HepG2 (cell line): ENCODE measurements around the gene PLK5. TPM values are rescaled to one million over a fixed set of nuclear protein-coding genes. Genes with fewer than 3 reads are reported as not detected.

Experiments
- ATAC-seq: fragments of 200-7000 bp; cut with Tn5 transposase; 3 replicates; pipeline ENCODE4 v1.9.1; 2020; ENCODE audit warnings: mild to moderate bottlenecking, moderate library complexity
- BruUV-seq: library from RNA; stranded (reverse); fragments of 400-500 nt; replicated peaks from 2 replicates; lab custom pipeline; 2021; lab: Mats Ljungman, UMichigan
- CTCF ChIA-PET: fragments of 300-600 bp; formaldehyde crosslinking; extraction: SDS; loops from one replicate; lab custom pipeline; 2021; ENCODE audit warnings: low total read pairs, inconsistent platforms, low intra/inter-chr PET ratio; lab: Yijun Ruan, JAX
- POLR2A ChIA-PET: fragments of 350-600 bp; sonication (Branson Sonifier 250); formaldehyde crosslinking; loops from one replicate; lab custom pipeline; 2020; ENCODE audit warnings: antibody characterized with exemption, inconsistent platforms; lab: Yijun Ruan, JAX
- DNase-seq: peaks from one replicate; pipeline ENCODE4 v3.0.0-alpha.2; 2015; ENCODE audit warnings: low spot score
- FAIRE-seq: peaks from 3 replicates; lab custom pipeline; 2011; peaks lifted over from hg19 to GRCh38; lab: Jason Lieb, UNC
- H2AFZ ChIP-seq: one replicate; pipeline ENCODE4 v1.6.1; 2011; ENCODE audit warnings: low read length, inconsistent platforms
- H3K27ac ChIP-seq: fragments of 300-600 bp; 3 replicates; pipeline ENCODE4 v1.8.0; 2011; ENCODE audit warnings: mixed run types, mild to moderate bottlenecking, mixed read lengths, low read length, inconsistent platforms; ENCODE audit not compliant: insufficient read depth; ENCODE audit errors: extremely low read length
- H3K27me3 ChIP-seq, 2 experiments: fragments of 200-600 bp in 1 of 2; 2 replicates in 1 of 2; 3 replicates in 1 of 2; pipeline versions ENCODE4 v1.6.0 to v1.8.0; 2011; ENCODE audit warnings: low read length in 2 of 2, mild to moderate bottlenecking in 2 of 2, moderate library complexity in 2 of 2, inconsistent platforms in 1 of 2; ENCODE audit not compliant: insufficient read depth in 2 of 2, control insufficient read depth in 1 of 2
- H3K36me3 ChIP-seq, 2 experiments: fragments of 200-600 bp in 1 of 2; replicated peaks in 1 of 2; 2 replicates in 1 of 2; 3 replicates in 1 of 2; pipeline versions ENCODE4 v1.5.1 to v1.8.0; 2011; ENCODE audit warnings: low read length in 2 of 2, inconsistent platforms in 1 of 2; ENCODE audit not compliant: insufficient read depth in 2 of 2, control insufficient read depth in 1 of 2
- H3K4me1 ChIP-seq: 2 replicates; pipeline ENCODE4 v1.5.1; 2012; ENCODE audit warnings: low read length, inconsistent platforms; ENCODE audit not compliant: insufficient read depth
- H3K4me2 ChIP-seq: 2 replicates; pipeline ENCODE4 v1.6.0; 2011; ENCODE audit warnings: low read depth, low read length, inconsistent platforms
- H3K4me3 ChIP-seq, 3 experiments: fragments of 200-600 bp in 1 of 3; sonication (generic), shearing (Covaris generic) in 1 of 3; replicated peaks in 1 of 3; 2 replicates each; pipeline ENCODE4 v1.5.1; 2011 to 2016; ENCODE audit warnings: low read length in 3 of 3, inconsistent platforms in 2 of 3, low read depth in 2 of 3, mild to moderate bottlenecking in 2 of 3, control low read depth in 1 of 3, mixed read lengths in 1 of 3; ENCODE audit not compliant: insufficient read depth in 1 of 3
- H3K79me2 ChIP-seq: one replicate; pipeline ENCODE4 v1.6.1; 2011; ENCODE audit warnings: low read length, inconsistent platforms; ENCODE audit not compliant: insufficient read depth
- H3K9ac ChIP-seq: 2 replicates; pipeline ENCODE4 v1.6.0; 2011; ENCODE audit warnings: mild to moderate bottlenecking, low read depth, low read length, inconsistent platforms; ENCODE audit not compliant: insufficient read depth
- H3K9me3 ChIP-seq: 2 replicates; pipeline ENCODE4 v1.5.1; 2012; ENCODE audit warnings: mild to moderate bottlenecking, low read length
- H4K20me1 ChIP-seq: 2 replicates; pipeline ENCODE4 v1.6.0; 2011; ENCODE audit warnings: inconsistent platforms, mild to moderate bottlenecking, low read length, moderate library complexity; ENCODE audit not compliant: insufficient read depth
- CSRNP1 ChIP-seq: sonication (generic); formaldehyde crosslinking; IDR thresholded peaks from 2 replicates; pipeline ENCODE4 v1.8.1; 2023; ENCODE audit warnings: mild to moderate bottlenecking, missing genetic modification reagents
- HMGXB3 ChIP-seq: sonication (generic); formaldehyde crosslinking; IDR thresholded peaks from 2 replicates; pipeline ENCODE4 v1.4.0; 2020; ENCODE audit warnings: missing genetic modification reagents, borderline replicate concordance
- PPARG ChIP-seq: conservative IDR thresholded peaks from 2 replicates; pipeline ENCODE4 v1.6.1; 2016; ENCODE audit warnings: missing biosample characterization, missing genetic modification reagents
- TBX2 ChIP-seq: sonication (generic); formaldehyde crosslinking; IDR thresholded peaks from 2 replicates; pipeline ENCODE4 v1.5.0; 2020; ENCODE audit warnings: missing genetic modification reagents, mild to moderate bottlenecking, borderline replicate concordance
- TFDP1 ChIP-seq: IDR thresholded peaks from 2 replicates; pipeline ENCODE4 v1.6.1; 2016; ENCODE audit warnings: missing compliant biosample characterization, missing genetic modification reagents, borderline replicate concordance
- ZBTB33 ChIP-seq: sonication (generic); formaldehyde crosslinking; IDR thresholded peaks from 2 replicates; pipeline ENCODE4 v1.4.0; 2020; ENCODE audit warnings: missing genetic modification reagents
- ZNF207 ChIP-seq: fragments of 450-650 bp; IDR thresholded peaks from 2 replicates; pipeline ENCODE4 v1.6.1; 2016; ENCODE audit warnings: antibody characterized with exemption, borderline replicate concordance
- ZNF331 ChIP-seq: sonication (generic); formaldehyde crosslinking; IDR thresholded peaks from 2 replicates; pipeline ENCODE4 v1.4.0; 2020; ENCODE audit warnings: missing genetic modification reagents
- ZNF691 ChIP-seq: sonication (generic); formaldehyde crosslinking; IDR thresholded peaks from 2 replicates; pipeline ENCODE4 v1.4.0; 2020; ENCODE audit warnings: missing genetic modification reagents, low read depth, mild to moderate bottlenecking, borderline replicate concordance
- WGBS: methylation state at CpG from one replicate; pipeline ENCODE4 v1.1.6; 2017; ENCODE audit warnings: low lambda C conversion rate; 5-methylcytosine and 5-hydroxymethylcytosine counted together
- in situ Hi-C: cut with HindIII; loops from 2 replicates; pipeline ENCODE4 v1.10.0; 2017; ENCODE audit warnings: low pct_unique_long_range_greater_than_20kb; ENCODE audit not compliant: extremely low pct_ligation_motif_present
- intact Hi-C: fragments of 100-400 bp; cut with micrococcal nuclease; formaldehyde crosslinking; loops from one replicate; pipeline ENCODE4 v1.10.0; 2022; ENCODE audit not compliant: unreplicated experiment
- polyA plus RNA-seq, 8 experiments: library from polyadenylated mRNA; depleted of rRNA in 3 of 8; stranded (reverse) in 7 of 8; unstranded in 1 of 8; fragments of >200 nt; fragmentation: Illumina TruSeq in 4 of 8; extraction: Trizol in 4 of 8; gene quantifications; 2 replicates each; pipeline versions ENCODE4 v1.2.1 to v1.2.3, GENCODE V29; 2011 to 2016; ENCODE audit warnings: low read depth in 4 of 8, missing spikeins in 1 of 8, mixed read lengths in 1 of 8; ENCODE audit not compliant: insufficient read depth in 1 of 8
- total RNA-seq, 5 experiments: library from RNA; depleted of rRNA; stranded (reverse); fragments of >200 nt; fragmentation: Illumina TruSeq; extraction: Trizol; gene quantifications; 2 replicates each; pipeline ENCODE4 v1.2.3, GENCODE V29; 2016; ENCODE audit warnings: low read depth in 1 of 5

The PLK5 gene
- total and polyA plus RNA-seq, 2 of the 13 experiments (the other 11 are each of a cell fraction or from before 2014, with no cell fraction given), result not detected

- TF ChIP-seq CSRNP1 (0 out of 2 replicates have a peak, but pooled peaks have one; percentile 24), ZBTB33 (peak; percentile 59)
Observed at GRCh38 chr19:1477056-1477455, 46.8 kb upstream of the PLK5 start (continued).

GRCh38 chr19:1478934-1479707, 44.8 kb upstream of the PLK5 start, which contains the start of gene C19orf25:
Gene C19orf25 (minus strand): TSS chr19:1479215. CDS start chr19:1478903, 312 bp downstream.
- BruUV-seq, result no TSS peak
- TF ChIP-seq HMGXB3 (CRISPR knock-in tag) (0 out of 2 replicates have a peak, but pooled peaks have one; percentile 53), ZNF207 (no peak), TFDP1 (CRISPR knock-in tag) (peak; percentile 96), ZNF331 (CRISPR knock-in tag) (peak; percentile 22; the same call in 1 of the 2 replicates), ZNF691 (CRISPR knock-in tag) (peak; percentile 25; the same call in 1 of the 2 replicates), PPARG (CRISPR knock-in tag) (no peak; the same call in 1 of the 2 replicates), TBX2 (CRISPR knock-in tag) (peak; percentile 67; the same call in 1 of the 2 replicates)

More at GRCh38 chr19:1478934-1479707, 44.8 kb upstream of the PLK5 start, which contains the start of gene C19orf25:
- peak within 1 kb of the TSS; percentile 84 for H3K27ac ChIP-seq
- ChIA-PET CTCF (no interaction called here), POLR2A (no interaction called here)
- H3K36me3 ChIP-seq, result peaks cover 2 to 8% of the 10 kb centered on the region in 2 experiments; a peak in 3 of 5 replicates
- H3K4me2 ChIP-seq, result peak within 1 kb of the TSS; percentile 67
- peak; percentile 83 for FAIRE-seq
- 0 out of 2 replicates have a peak, but pooled peaks cover 3% of the 10 kb centered on the region for H4K20me1 ChIP-seq
- ATAC-seq, result peak; percentile 83
- DNase-seq, result peak; percentile 85
- H2AFZ ChIP-seq, result no peak within 1 kb of the TSS
- intact Hi-C loops, result no loop called here
- peak within 1 kb of the TSS; percentile 74 for H3K9ac ChIP-seq
- in situ Hi-C loops, result no loop called here
- under 1% methylated on average over 21 of the region's 71 CpGs for WGBS
- peaks cover 16% of the 10 kb centered on the region for H3K79me2 ChIP-seq
- H3K9me3 ChIP-seq, result no peaks in the 10 kb centered on the region
- H3K4me1 ChIP-seq, result peaks cover 48% of the 10 kb centered on the region
- H3K4me3 ChIP-seq, result peak within 1 kb of the TSS; percentile 81 to 93 (median 90)
- no peaks in the 10 kb centered on the region for H3K27me3 ChIP-seq
